GM10847 (cell line): ENCODE results near the gene MECP2.
"Not testable (repeated sequence)": the region's sequence is repeated elsewhere in the genome, so short reads cannot be mapped to it uniquely, and the experiment has no call there.

ENCODE experiments used
- POLR2A ChIP-seq: IDR thresholded peaks from 2 replicates; pipeline ENCODE4 v1.6.1; 2011; ENCODE audit not compliant: insufficient read length; ENCODE audit errors: extremely low read depth

MECP2 gene

GRCh38 chrX:154097589-154098541 is at the start of gene MECP2:
MECP2 (minus strand) TSS chrX:154097717.
- TF ChIP-seq POLR2A = no peak

GRCh38 chrX:154144010-154144409 is 46.5 kb upstream of the MECP2 start, which contains the start of gene OPN1LW:
OPN1LW (plus strand) TSS chrX:154144243; CDS start chrX:154144284, 41 bp downstream.
- not testable (repeated sequence) for TF ChIP-seq POLR2A

GRCh38 chrX:154142950-154143745 is 45.6 kb upstream of the MECP2 start:
- no peak for TF ChIP-seq POLR2A

DNA sequence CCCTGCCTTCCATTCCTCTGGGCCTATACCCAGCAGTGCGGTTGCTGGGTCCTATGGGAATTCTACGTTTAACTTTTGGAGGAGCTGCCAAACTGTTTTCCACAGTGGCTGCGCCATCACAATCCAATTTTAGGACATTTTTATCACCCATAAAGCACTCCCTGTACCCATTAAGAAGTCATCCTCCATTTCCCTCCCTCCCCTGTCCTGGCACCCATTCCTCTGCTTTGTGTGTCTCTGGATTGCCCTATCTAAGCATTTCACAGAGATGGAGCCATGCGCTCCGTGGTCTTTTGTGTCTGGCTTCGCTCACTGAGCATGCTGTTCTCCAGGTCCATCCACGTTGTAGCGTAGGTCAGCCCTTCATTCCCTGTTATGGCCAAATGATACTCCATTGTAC is 44.9 kb upstream of the MECP2 start:
- TF ChIP-seq POLR2A = no peak

DNA sequence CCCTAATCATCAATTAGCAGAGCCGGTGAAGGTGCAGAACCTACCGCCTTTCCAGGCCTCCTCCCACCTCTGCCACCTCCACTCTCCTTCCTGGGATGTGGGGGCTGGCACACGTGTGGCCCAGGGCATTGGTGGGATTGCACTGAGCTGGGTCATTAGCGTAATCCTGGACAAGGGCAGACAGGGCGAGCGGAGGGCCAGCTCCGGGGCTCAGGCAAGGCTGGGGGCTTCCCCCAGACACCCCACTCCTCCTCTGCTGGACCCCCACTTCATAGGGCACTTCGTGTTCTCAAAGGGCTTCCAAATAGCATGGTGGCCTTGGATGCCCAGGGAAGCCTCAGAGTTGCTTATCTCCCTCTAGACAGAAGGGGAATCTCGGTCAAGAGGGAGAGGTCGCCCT is 43.2 kb upstream of the MECP2 start:
- TF ChIP-seq POLR2A = no peak

DNA sequence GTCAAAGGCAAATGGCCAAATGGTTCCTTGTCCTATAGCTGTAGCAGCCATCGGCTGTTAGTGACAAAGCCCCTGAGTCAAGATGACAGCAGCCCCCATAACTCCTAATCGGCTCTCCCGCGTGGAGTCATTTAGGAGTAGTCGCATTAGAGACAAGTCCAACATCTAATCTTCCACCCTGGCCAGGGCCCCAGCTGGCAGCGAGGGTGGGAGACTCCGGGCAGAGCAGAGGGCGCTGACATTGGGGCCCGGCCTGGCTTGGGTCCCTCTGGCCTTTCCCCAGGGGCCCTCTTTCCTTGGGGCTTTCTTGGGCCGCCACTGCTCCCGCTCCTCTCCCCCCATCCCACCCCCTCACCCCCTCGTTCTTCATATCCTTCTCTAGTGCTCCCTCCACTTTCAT is 42.7 kb upstream of the MECP2 start:
- TF ChIP-seq POLR2A = no peak

GRCh38 chrX:154138857-154139256 is 41.3 kb upstream of the MECP2 start:
- no peak for TF ChIP-seq POLR2A

DNA sequence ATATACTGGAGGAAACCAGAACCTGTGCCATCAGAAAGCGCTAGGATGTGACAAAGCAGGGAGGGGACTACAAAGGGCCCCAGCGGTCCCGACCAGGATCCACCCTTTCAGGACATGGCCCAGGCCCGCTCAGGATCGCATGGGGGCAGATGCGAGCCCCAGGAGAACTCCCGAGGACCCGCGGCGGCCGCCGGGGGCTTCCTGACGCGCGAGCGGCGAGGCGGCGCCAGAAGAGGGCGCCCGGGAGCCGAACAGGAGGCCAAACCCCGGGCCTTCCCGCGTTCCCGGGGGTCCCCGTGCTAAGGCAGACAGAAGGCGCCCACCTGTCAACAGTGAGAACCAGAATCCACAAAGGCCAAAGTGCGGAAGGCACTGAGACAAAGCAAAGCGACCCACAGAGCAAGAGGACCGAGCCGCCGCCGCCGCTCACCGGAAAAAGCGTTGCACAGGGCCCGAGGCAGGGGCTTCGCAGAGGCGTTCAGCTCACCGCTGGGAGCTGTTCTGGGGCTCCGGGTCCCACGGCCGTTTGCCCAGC is 39.2 kb upstream of the MECP2 start:
- TF ChIP-seq POLR2A = no peak

GRCh38 chrX:154135458-154136229 is 38.1 kb upstream of the MECP2 start:
- no peak for TF ChIP-seq POLR2A

- no peak for TF ChIP-seq POLR2A
Measured at GRCh38 chrX:154132366-154132765, 34.8 kb upstream of the MECP2 start.

- no peak for TF ChIP-seq POLR2A
Measured at GRCh38 chrX:154131955-154132354, 34.4 kb upstream of the MECP2 start.

DNA sequence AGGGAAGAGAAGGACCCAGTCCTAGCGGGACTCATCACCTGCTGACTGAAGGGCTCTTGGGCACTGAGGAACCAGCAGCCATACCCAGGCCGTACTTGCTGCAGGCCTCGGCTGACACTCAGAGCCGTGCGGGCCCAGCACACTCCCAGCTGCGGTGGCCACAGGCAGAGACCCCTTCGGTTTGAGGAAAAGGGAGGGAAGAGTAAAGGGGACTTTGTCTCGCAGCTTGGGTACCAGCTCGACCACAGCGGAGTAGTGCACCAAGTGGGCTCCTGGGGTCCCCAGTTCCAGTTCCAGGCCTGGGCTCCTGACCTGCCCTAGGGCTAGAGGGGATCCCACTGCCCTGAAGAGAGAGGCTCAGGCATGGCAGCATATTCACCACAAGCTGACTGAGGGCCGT is 28.6 kb upstream of the MECP2 start:
- TF ChIP-seq POLR2A = no peak

DNA sequence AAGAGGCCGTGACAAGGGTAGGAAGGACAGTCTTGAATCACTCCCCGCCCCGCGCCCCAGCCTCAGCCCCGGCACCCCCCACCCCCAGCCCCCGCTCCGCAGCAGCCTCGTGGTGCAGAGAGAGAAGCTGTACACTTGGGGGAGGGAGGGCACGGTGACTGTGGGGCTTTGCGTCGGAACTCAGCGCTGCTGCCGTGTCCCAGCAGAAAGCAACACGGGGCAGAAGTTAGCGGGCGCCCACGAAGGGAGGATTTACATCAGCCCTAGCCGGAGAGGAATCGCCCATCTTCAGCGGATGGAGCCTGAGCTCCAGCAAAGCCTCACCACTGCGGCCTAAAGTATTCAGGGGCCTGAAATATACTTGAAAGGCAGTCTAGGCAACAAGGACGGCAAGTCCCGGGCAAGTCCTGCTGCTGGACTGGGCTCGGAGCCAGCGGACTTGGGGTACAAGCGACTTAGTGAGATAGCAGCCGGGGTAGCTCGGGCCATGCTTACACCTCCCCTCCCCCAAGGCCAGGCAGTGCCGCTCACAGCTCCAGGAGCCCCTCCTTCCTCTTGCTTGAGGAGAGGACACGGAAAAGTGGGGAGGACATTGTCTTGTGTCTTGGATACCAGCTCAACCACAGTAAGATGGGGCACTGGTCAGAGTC is 28.0 kb upstream of the MECP2 start:
- TF ChIP-seq POLR2A = no peak
